GM21423 (cell line): ENCODE data around the gene CUL4A.
"Not testable (repeated sequence)": the region's sequence is repeated elsewhere in the genome, so short reads cannot be mapped to it uniquely, and the experiment has no call there.

ENCODE experiments used
- ATAC-seq: cut with Tn5 transposase; IDR thresholded peaks from one replicate; pipeline ENCODE4 v1.9.1; 2021; ENCODE audit warnings: mild to moderate bottlenecking, moderate library complexity; ENCODE audit not compliant: unreplicated experiment

CUL4A gene

GRCh38 chr13:113233101-113233500, 23.7 kb downstream of the CUL4A start:
- no peak for ATAC-seq

- no peak for ATAC-seq
These were observed 29.1 kb downstream of the CUL4A start for GRCh38 chr13:113238536-113238935.

GRCh38 chr13:113239357-113239756, 29.9 kb downstream of the CUL4A start:
- no peak for ATAC-seq

- no peak for ATAC-seq
These were observed 30.6 kb downstream of the CUL4A start for GRCh38 chr13:113239986-113240385.

GRCh38 chr13:113241623-113242022, 32.2 kb downstream of the CUL4A start:
- not testable (repeated sequence) for ATAC-seq

GRCh38 chr13:113243847-113244246, 34.4 kb downstream of the CUL4A start:
- no peak for ATAC-seq

GRCh38 chr13:113245849-113246796, 36.7 kb downstream of the CUL4A start:
- no peak for ATAC-seq

GRCh38 chr13:113252516-113253095, 43.2 kb downstream of the CUL4A start:
- ATAC-seq: no peak

- not testable (repeated sequence) for ATAC-seq
These were observed 48.5 kb downstream of the CUL4A start for GRCh38 chr13:113257908-113258307.

- ATAC-seq: no peak
These were observed 49.1 kb downstream of the CUL4A start for GRCh38 chr13:113258321-113259054.

- no peak for ATAC-seq
These were observed 51.6 kb downstream of the CUL4A start for GRCh38 chr13:113260996-113261395.

- not testable (repeated sequence) for ATAC-seq
These were observed 53.6 kb downstream of the CUL4A start for GRCh38 chr13:113263016-113263415.

- no peak for ATAC-seq
These were observed 58.4 kb downstream of the CUL4A start for GRCh38 chr13:113267642-113268405.

GRCh38 chr13:113272031-113272430, 62.6 kb downstream of the CUL4A start:
- ATAC-seq: no peak

- no peak for ATAC-seq
These were observed 63.3 kb downstream of the CUL4A start for GRCh38 chr13:113272701-113273181.

GRCh38 chr13:113273321-113273720, 63.9 kb downstream of the CUL4A start:
- no peak for ATAC-seq

GRCh38 chr13:113273851-113274590, 64.6 kb downstream of the CUL4A start:
- no peak for ATAC-seq

- ATAC-seq: no peak
These were observed 65.3 kb downstream of the CUL4A start for GRCh38 chr13:113274721-113275120.

- no peak for ATAC-seq
These were observed 66.0 kb downstream of the CUL4A start for GRCh38 chr13:113275387-113275786.

- ATAC-seq: no peak
These were observed 70.7 kb downstream of the CUL4A start for GRCh38 chr13:113280126-113280525.
